ENCODE results near the gene EPHB1.
A peak's percentile ranks its signal among the peaks of the same experiment; 100 is the strongest.

The EPHB1 gene

GRCh38 chr3:135117977-135118376 is 322.9 kb downstream of the EPHB1 start:
- Histone ChIP-seq H3K27ac (no peak overlapping the region), H3K27me3 (replicated peaks) (no peaks in the 10 kb centered on the region), H3K4me3 (ENCODE audit: low read depth, low read length) (no peak overlapping the region), H3K36me3 (replicated peaks) (no peaks in the 10 kb centered on the region)
- TF ChIP-seq CTCF (IDR thresholded peaks at IDR 0.05; ENCODE audit: low read depth, low read length, missing control alignments), result no peak
- in situ Hi-C loops (cut with HindIII; ENCODE audit: low pct_ligation_motif_present, low sequenced_read_pairs), result no loop called here
- no peak for DNase-seq

DNA sequence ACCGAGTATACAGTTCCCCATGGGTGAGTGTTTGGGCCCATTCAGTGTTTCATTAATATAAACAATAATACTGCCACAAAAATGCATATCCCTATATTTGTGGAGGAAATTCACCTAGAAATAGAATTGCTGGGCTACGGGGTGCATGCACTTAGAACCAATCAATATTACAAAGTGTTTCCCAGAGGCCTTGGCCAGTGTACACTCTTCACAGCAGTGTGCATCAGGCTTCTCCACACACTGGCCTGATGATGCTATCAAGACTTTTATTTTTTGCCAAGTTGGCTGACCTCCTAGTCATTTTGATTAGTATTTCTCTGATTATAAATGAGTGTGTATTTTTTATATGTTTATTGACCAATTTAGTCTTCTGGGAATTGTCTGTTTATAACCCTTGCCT is 323.7 kb downstream of the EPHB1 start:
- Histone ChIP-seq H3K36me3 (replicated peaks) (no peaks in the 10 kb centered on the region), H3K27me3 (replicated peaks) (no peaks in the 10 kb centered on the region), H3K4me3 (ENCODE audit: low read depth, low read length) (no peak overlapping the region), H3K27ac (no peak overlapping the region)
- in situ Hi-C loops (cut with HindIII; ENCODE audit: low pct_ligation_motif_present, low sequenced_read_pairs), result no loop called here
- no peak for DNase-seq
- TF ChIP-seq CTCF (IDR thresholded peaks at IDR 0.05; ENCODE audit: low read depth, low read length, missing control alignments), result no peak

DNA sequence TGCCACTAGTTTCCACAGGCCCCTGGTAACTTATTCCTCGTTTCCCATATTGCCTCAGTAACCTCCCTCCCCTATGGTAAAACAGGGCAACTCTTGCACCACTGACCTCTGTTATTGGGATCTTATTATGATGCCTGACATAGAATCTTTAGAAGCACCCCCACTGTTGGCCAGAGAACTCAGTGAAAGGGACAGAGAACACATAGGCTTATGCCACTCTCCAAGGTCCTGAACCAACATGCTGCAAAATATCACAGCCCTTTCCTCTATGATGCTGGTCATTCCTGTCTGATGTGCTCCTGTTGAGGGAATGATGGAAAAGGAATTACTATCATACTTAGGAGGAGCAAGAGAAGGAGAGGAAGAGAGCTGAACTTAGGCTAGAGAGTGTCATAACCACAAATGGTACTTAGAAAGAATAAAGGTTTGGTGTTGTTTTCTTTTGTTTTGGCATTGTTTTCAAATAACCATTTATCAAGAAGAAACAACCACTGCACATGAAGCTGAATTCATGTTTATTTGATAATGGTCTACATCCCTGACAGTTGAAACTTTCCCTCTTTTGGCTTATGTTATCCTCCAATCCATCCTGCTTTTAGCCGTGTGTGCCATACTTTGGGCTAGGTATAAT is 330.2 kb downstream of the EPHB1 start:
- Histone ChIP-seq H3K4me3 (ENCODE audit: low read depth, low read length) (no peak overlapping the region), H3K27me3 (replicated peaks) (no peaks in the 10 kb centered on the region), H3K27ac (no peak overlapping the region), H3K36me3 (replicated peaks) (no peaks in the 10 kb centered on the region)
- peak; percentile 15 for DNase-seq
- in situ Hi-C loops (cut with HindIII; ENCODE audit: low pct_ligation_motif_present, low sequenced_read_pairs), result no loop called here
- no peak for TF ChIP-seq CTCF (IDR thresholded peaks at IDR 0.05; ENCODE audit: low read depth, low read length, missing control alignments)

- Histone ChIP-seq H3K27ac (no peak overlapping the region), H3K36me3 (replicated peaks) (no peaks in the 10 kb centered on the region), H3K4me3 (ENCODE audit: low read depth, low read length) (no peak overlapping the region), H3K27me3 (replicated peaks) (no peaks in the 10 kb centered on the region)
- DNase-seq, result no peak
- in situ Hi-C loops (cut with HindIII; ENCODE audit: low pct_ligation_motif_present, low sequenced_read_pairs), result no loop called here
- no peak for TF ChIP-seq CTCF (IDR thresholded peaks at IDR 0.05; ENCODE audit: low read depth, low read length, missing control alignments)
These were observed 332.9 kb downstream of the EPHB1 start for GRCh38 chr3:135127946-135128470.

- H3K27ac ChIP-seq, result no peak overlapping the region
- no peaks in the 10 kb centered on the region for H3K36me3 ChIP-seq (replicated peaks)
- no peaks in the 10 kb centered on the region for H3K27me3 ChIP-seq (replicated peaks)
- TF ChIP-seq CTCF (IDR thresholded peaks at IDR 0.05; ENCODE audit: low read depth, low read length, missing control alignments), result no peak
- no peak for DNase-seq
- no peak overlapping the region for H3K4me3 ChIP-seq (ENCODE audit: low read depth, low read length)
- in situ Hi-C loops (cut with HindIII; ENCODE audit: low pct_ligation_motif_present, low sequenced_read_pairs), result no loop called here
These were observed 333.8 kb downstream of the EPHB1 start for GRCh38 chr3:135128818-135129217.

DNA sequence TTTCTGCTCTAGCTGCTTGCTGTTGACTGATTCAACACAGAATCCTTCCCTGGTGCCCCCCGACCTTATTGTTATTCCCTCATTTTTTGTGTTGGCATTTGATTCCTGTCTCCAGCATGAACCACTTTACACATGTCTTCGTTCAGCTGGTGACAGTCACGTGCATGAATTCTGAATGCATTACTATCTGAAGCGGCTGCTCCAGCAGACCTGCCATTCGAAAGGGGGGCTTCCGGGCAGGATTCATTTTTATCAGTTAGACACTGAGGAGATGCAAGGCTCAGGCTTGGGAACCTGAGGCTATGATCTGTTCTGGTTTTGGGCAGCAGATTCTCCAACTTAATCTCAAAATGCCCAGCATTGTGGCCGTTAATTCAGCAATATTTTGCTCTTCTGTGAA is 336.2 kb downstream of the EPHB1 start:
- TF ChIP-seq CTCF (IDR thresholded peaks at IDR 0.05; ENCODE audit: low read depth, low read length, missing control alignments), result no peak
- in situ Hi-C loops (cut with HindIII; ENCODE audit: low pct_ligation_motif_present, low sequenced_read_pairs), result no loop called here
- no peak overlapping the region for H3K27ac ChIP-seq
- no peak overlapping the region for H3K4me3 ChIP-seq (ENCODE audit: low read depth, low read length)
- no peak for DNase-seq
- no peaks in the 10 kb centered on the region for H3K36me3 ChIP-seq (replicated peaks)
- no peaks in the 10 kb centered on the region for H3K27me3 ChIP-seq (replicated peaks)

Data from brain microvascular endothelial cell (primary cell).